ENCODE measurements around the gene DMAC2. TPM values are rescaled to one million over a fixed set of nuclear protein-coding genes. Genes with fewer than 3 reads are reported as not detected.

Gene DMAC2
- total RNA-seq, 2 donors from 2014 or later: 52.9 to 71.5 TPM

DNA sequence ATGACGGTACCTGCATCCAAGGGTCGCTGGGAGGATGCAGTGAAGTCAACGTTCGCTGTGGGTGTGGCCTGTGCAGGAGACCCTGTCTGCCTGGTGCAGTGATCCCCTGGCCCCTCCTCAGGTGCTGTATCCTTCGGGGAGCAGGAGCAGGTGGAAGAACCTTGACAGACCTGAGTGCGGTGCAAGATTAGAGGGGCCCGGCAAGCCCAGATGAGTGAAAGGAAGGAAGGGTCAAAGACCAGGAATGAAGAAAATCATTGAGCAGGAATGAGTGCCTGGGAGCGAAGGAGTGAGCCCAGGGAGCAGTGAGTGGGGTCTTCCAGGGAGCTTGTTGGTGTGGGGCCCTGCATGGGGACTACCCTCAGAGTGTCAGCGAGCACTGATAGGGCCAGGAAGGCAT, 25.3 kb downstream of the DMAC2 start:
- H3K9me3 Mint-ChIP-seq: no peaks in the 10 kb centered on the region
- DNase-seq: no peak
- Histone ChIP-seq H3K4me3 (ENCODE audit: low read length) (no peak overlapping the region), H3K9me3 (ENCODE audit: control insufficient read depth, low read length) (no peaks in the 10 kb centered on the region), H3K36me3 (ENCODE audit: control insufficient read depth, insufficient read depth, low read length) (peaks cover 6% of the 10 kb centered on the region), H3K27me3 (ENCODE audit: control insufficient read depth, insufficient read depth, low read length, poor library complexity, severe bottlenecking) (no peaks in the 10 kb centered on the region), H3K4me1 (ENCODE audit: control insufficient read depth, insufficient read depth, low read length) (no peaks in the 10 kb centered on the region), H3K9ac (ENCODE audit: extremely low read depth, low read length, poor library complexity, severe bottlenecking) (no peak overlapping the region), H3K27ac (ENCODE audit: low read depth, low read length) (no peak overlapping the region)
- no peaks in the 10 kb centered on the region for H3K27me3 Mint-ChIP-seq (ENCODE audit: insufficient read depth)
- H3K27ac Mint-ChIP-seq: no peak overlapping the region
- 94 to 95% methylated on average over 6 to 9 of the region's 9 CpGs for WGBS, 2 experiments (ENCODE audit: insufficient coverage in 1 of 2, insufficient read length in 1 of 2)
- H3K4me3 Mint-ChIP-seq: no peak overlapping the region
- peaks cover 45% of the 10 kb centered on the region for H3K36me3 Mint-ChIP-seq (ENCODE audit: low read depth)
- TF ChIP-seq, protein P1, sequence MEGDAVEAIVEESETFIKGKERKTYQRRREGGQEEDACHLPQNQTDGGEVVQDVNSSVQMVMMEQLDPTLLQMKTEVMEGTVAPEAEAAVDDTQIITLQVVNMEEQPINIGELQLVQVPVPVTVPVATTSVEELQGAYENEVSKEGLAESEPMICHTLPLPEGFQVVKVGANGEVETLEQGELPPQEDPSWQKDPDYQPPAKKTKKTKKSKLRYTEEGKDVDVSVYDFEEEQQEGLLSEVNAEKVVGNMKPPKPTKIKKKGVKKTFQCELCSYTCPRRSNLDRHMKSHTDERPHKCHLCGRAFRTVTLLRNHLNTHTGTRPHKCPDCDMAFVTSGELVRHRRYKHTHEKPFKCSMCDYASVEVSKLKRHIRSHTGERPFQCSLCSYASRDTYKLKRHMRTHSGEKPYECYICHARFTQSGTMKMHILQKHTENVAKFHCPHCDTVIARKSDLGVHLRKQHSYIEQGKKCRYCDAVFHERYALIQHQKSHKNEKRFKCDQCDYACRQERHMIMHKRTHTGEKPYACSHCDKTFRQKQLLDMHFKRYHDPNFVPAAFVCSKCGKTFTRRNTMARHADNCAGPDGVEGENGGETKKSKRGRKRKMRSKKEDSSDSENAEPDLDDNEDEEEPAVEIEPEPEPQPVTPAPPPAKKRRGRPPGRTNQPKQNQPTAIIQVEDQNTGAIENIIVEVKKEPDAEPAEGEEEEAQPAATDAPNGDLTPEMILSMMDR (conservative IDR thresholded peaks at IDR 0.05): no peak
- peaks cover 1% of the 10 kb centered on the region for H3K4me1 Mint-ChIP-seq

DNA sequence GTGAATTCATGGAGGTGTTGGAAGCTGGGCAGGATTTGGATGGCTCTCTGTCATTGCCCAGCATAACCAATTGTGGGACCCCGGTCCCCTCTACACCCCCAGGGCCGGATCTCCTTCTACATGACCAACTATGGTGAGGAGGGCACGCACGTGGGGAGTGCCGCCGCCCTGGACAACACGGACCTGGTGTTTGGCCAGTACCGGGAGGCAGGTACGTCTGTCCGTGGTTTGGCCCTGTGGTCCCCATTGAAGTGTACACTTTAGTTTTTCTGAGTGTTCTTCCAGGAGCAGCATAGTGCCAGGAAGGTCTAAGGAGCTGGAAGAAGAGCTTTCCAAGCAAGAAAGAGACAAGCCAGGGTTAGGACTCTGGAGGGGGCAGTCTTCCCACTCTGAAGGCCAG, 25.8 kb downstream of the DMAC2 start:
- Histone ChIP-seq H3K4me1 (ENCODE audit: control insufficient read depth, insufficient read depth, low read length) (no peaks in the 10 kb centered on the region), H3K9me3 (ENCODE audit: control insufficient read depth, low read length) (no peaks in the 10 kb centered on the region), H3K9ac (ENCODE audit: extremely low read depth, low read length, poor library complexity, severe bottlenecking) (no peak overlapping the region), H3K4me3 (ENCODE audit: low read length) (no peak overlapping the region), H3K27ac (ENCODE audit: low read depth, low read length) (no peak overlapping the region), H3K27me3 (ENCODE audit: control insufficient read depth, insufficient read depth, low read length, poor library complexity, severe bottlenecking) (no peaks in the 10 kb centered on the region), H3K36me3 (ENCODE audit: control insufficient read depth, insufficient read depth, low read length) (peaks cover 3% of the 10 kb centered on the region)
- Mint-ChIP-seq H3K27me3 (ENCODE audit: insufficient read depth) (no peaks in the 10 kb centered on the region), H3K4me1 (peaks cover 5% of the 10 kb centered on the region), H3K9me3 (no peaks in the 10 kb centered on the region), H3K27ac (no peak overlapping the region), H3K36me3 (ENCODE audit: low read depth) (peaks cover 40% of the 10 kb centered on the region), H3K4me3 (no peak overlapping the region)
- DNase-seq: no peak
- WGBS, 2 experiments (ENCODE audit: insufficient coverage in 1 of 2, insufficient read length in 1 of 2): 93 to 94% methylated on average over 7 to 10 of the region's 10 CpGs
- TF ChIP-seq, protein P1 (conservative IDR thresholded peaks at IDR 0.05): no peak

DNA sequence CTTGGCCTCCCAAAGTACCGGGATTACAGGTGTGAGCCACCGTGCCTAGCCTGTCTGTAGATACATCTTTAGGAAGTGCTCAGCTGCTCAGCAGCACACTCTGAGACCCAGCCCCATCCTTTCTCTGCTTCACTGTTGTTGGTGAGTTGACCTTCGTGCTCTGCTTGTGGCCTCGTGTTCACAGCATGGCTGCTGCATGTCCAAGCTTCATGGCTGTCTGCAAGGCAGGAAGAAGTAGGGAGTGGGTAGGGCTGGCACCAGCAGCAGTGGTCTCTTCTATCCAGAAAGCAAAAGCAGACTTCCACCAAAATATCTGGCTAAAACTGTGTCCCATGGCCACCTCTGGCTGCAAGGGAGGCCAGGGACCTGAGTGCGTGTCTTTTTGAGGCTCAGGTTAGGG, 26.8 kb downstream of the DMAC2 start:
- WGBS, 2 experiments (ENCODE audit: insufficient coverage in 1 of 2, insufficient read length in 1 of 2): 91 to 92% methylated on average over 5 of the region's 5 CpGs
- no peak for DNase-seq
- H3K36me3 ChIP-seq (ENCODE audit: control insufficient read depth, insufficient read depth, low read length): no peaks in the 10 kb centered on the region
- Mint-ChIP-seq H3K27me3 (ENCODE audit: insufficient read depth) (no peaks in the 10 kb centered on the region), H3K27ac (no peak overlapping the region), H3K36me3 (ENCODE audit: low read depth) (peaks cover 32% of the 10 kb centered on the region), H3K9me3 (no peaks in the 10 kb centered on the region), H3K4me1 (peaks cover 5% of the 10 kb centered on the region), H3K4me3 (no peak overlapping the region)
- TF ChIP-seq, protein P1 (conservative IDR thresholded peaks at IDR 0.05): no peak
- H3K4me3 ChIP-seq (ENCODE audit: low read length): no peak overlapping the region
- H3K4me1 ChIP-seq (ENCODE audit: control insufficient read depth, insufficient read depth, low read length): no peaks in the 10 kb centered on the region
- H3K9ac ChIP-seq (ENCODE audit: extremely low read depth, low read length, poor library complexity, severe bottlenecking): no peak overlapping the region
- H3K9me3 ChIP-seq (ENCODE audit: control insufficient read depth, low read length): no peaks in the 10 kb centered on the region
- no peak overlapping the region for H3K27ac ChIP-seq (ENCODE audit: low read depth, low read length)
- H3K27me3 ChIP-seq (ENCODE audit: control insufficient read depth, insufficient read depth, low read length, poor library complexity, severe bottlenecking): no peaks in the 10 kb centered on the region
